ENCODE measurements around the gene DDX31.

- TF ChIP-seq GATA2 (IDR thresholded peaks at IDR 0.05; ENCODE audit: low read depth, low read length), result no peak
- TF ChIP-seq GATA3 (IDR thresholded peaks at IDR 0.05; ENCODE audit: low read depth, low read length), result no peak
Measured at GRCh38 chr9:132662152-132662945, 7.4 kb downstream of the DDX31 start.
